H1 (cell line): ENCODE measurements around the gene HNF1B. TPM values are rescaled to one million over a fixed set of nuclear protein-coding genes. Genes with fewer than 3 reads are reported as not detected.

Source experiments
- CTCF ChIA-PET: fragments of 300-600 bp; sonication (Branson Sonifier 250); formaldehyde crosslinking; loops from one replicate; lab custom pipeline; 2021; ENCODE audit not compliant: partially characterized antibody; lab: Charles Lee
- POLR2A ChIA-PET: fragments of 300-600 bp; sonication (Branson Sonifier 250); formaldehyde crosslinking; loops from one replicate; lab custom pipeline; 2021; ENCODE audit warnings: inconsistent platforms; ENCODE audit not compliant: partially characterized antibody; lab: Charles Lee
- DNase-seq, 2 experiments: peaks; one replicate each; pipeline versions ENCODE4 v3.0.0 to v3.0.0-alpha.2; 2010 to 2022; ENCODE audit warnings: low spot score in 2 of 2, low read depth in 1 of 2, mixed read lengths in 1 of 2
- FAIRE-seq: peaks from 2 replicates; lab custom pipeline; 2011; peaks lifted over from hg19 to GRCh38; lab: Jason Lieb, UNC
- H2AFZ ChIP-seq: 2 replicates; pipeline ENCODE4 v1.8.1; 2012; ENCODE audit warnings: low read length, inconsistent platforms
- H2AK5ac ChIP-seq: 2 replicates; pipeline ENCODE4 v1.6.1; 2013; ENCODE audit warnings: low read depth, low read length
- H2BK120ac ChIP-seq: replicated peaks from 2 replicates; pipeline ENCODE3; 2013; ENCODE audit warnings: low read depth, low read length, inconsistent platforms
- H2BK12ac ChIP-seq: 2 replicates; pipeline ENCODE4 v1.6.1; 2013; ENCODE audit warnings: low read depth, low read length
- H2BK15ac ChIP-seq: 2 replicates; pipeline ENCODE4 v1.6.1; 2013; ENCODE audit warnings: low read length
- H2BK20ac ChIP-seq: 2 replicates; pipeline ENCODE4 v1.6.1; 2013; ENCODE audit warnings: low read length
- H2BK5ac ChIP-seq: 2 replicates; pipeline ENCODE4 v1.6.1; 2013; ENCODE audit warnings: low read depth, low read length
- H3K14ac ChIP-seq: 2 replicates; pipeline ENCODE4 v1.6.1; 2013; ENCODE audit warnings: inconsistent platforms; ENCODE audit not compliant: insufficient read length
- H3K18ac ChIP-seq: 2 replicates; pipeline ENCODE4 v1.6.1; 2013; ENCODE audit warnings: low read length; ENCODE audit errors: extremely low read depth
- H3K23ac ChIP-seq: 2 replicates; pipeline ENCODE4 v1.6.1; 2013; ENCODE audit warnings: inconsistent platforms; ENCODE audit not compliant: insufficient read length
- H3K23me2 ChIP-seq: 2 replicates; pipeline ENCODE4 v1.6.1; 2013; ENCODE audit warnings: low read depth, low read length
- H3K27ac ChIP-seq: 2 replicates; pipeline ENCODE4 v1.6.1; 2011; ENCODE audit warnings: low read depth, low read length, inconsistent platforms
- H3K27me3 ChIP-seq, 4 experiments: replicated peaks in 1 of 4; 1 replicate in 1 of 4; 2 replicates in 3 of 4; pipeline versions ENCODE4 v1.6.1 to v1.8.1; 2011 to 2013; ENCODE audit warnings: low read length in 3 of 4, mild to moderate bottlenecking in 3 of 4, inconsistent platforms in 2 of 4, mixed read lengths in 2 of 4, moderate library complexity in 1 of 4; ENCODE audit not compliant: control insufficient read depth in 3 of 4, insufficient read depth in 3 of 4; ENCODE audit errors: extremely low read depth in 1 of 4
- H3K36me3 ChIP-seq, 4 experiments: 2 replicates each; pipeline versions ENCODE4 v1.6.1 to v1.8.1; 2011 to 2013; ENCODE audit warnings: mild to moderate bottlenecking in 4 of 4, low read length in 3 of 4, moderate library complexity in 2 of 4, control low read depth in 1 of 4, inconsistent platforms in 1 of 4; ENCODE audit not compliant: insufficient read depth in 4 of 4, control insufficient read depth in 2 of 4
- H3K4ac ChIP-seq: replicated peaks from 2 replicates; pipeline ENCODE3; 2013; ENCODE audit warnings: low read length, low read depth, mixed read lengths, inconsistent platforms; ENCODE audit not compliant: insufficient read length
- H3K4me1 ChIP-seq, 4 experiments: replicated peaks in 1 of 4; 1 replicate in 1 of 4; 2 replicates in 3 of 4; pipeline versions ENCODE4 v1.6.1 to v1.8.1; 2011 to 2013; ENCODE audit warnings: low read length in 3 of 4, inconsistent platforms in 2 of 4, mixed read lengths in 1 of 4; ENCODE audit not compliant: insufficient read depth in 4 of 4, control insufficient read depth in 3 of 4
- H3K4me2 ChIP-seq, 2 experiments: 2 replicates each; pipeline versions ENCODE4 v1.6.1 to v1.8.1; 2011 to 2013; ENCODE audit warnings: low read depth in 2 of 2, low read length in 2 of 2, control low read depth in 1 of 2, inconsistent platforms in 1 of 2, mild to moderate bottlenecking in 1 of 2; ENCODE audit not compliant: insufficient read depth in 1 of 2
- H3K4me3 ChIP-seq, 4 experiments: fragments of 200-600, 300-600 bp in 1 of 4; sonication (generic), shearing (Covaris generic), sonication (Bioruptor Twin) in 1 of 4; 2 replicates each; pipeline versions ENCODE4 v1.5.1 to v1.8.1; 2011 to 2016; ENCODE audit warnings: low read length in 4 of 4, low read depth in 3 of 4, control low read depth in 2 of 4, inconsistent platforms in 2 of 4, mild to moderate bottlenecking in 2 of 4, mixed read lengths in 1 of 4, moderate library complexity in 1 of 4; ENCODE audit not compliant: insufficient read depth in 2 of 4; ENCODE audit errors: extremely low read depth in 1 of 4
- H3K56ac ChIP-seq: replicated peaks from 2 replicates; pipeline ENCODE3; 2013; ENCODE audit warnings: low read depth, mild to moderate bottlenecking, mixed read lengths, low read length, inconsistent platforms; ENCODE audit not compliant: insufficient read length
- H3K79me1 ChIP-seq: 2 replicates; pipeline ENCODE4 v1.6.1; 2013; ENCODE audit warnings: low read depth, low read length, control low read depth
- H3K79me2 ChIP-seq, 2 experiments: 2 replicates each; pipeline versions ENCODE4 v1.6.1 to v1.8.1; 2012 to 2013; ENCODE audit warnings: low read length in 2 of 2, mild to moderate bottlenecking in 2 of 2, inconsistent platforms in 1 of 2; ENCODE audit not compliant: insufficient read depth in 2 of 2, control insufficient read depth in 1 of 2
- H3K9ac ChIP-seq, 4 experiments: replicated peaks in 1 of 4; 1 replicate in 1 of 4; 2 replicates in 3 of 4; pipeline versions ENCODE4 v1.6.1 to v1.8.1; 2011 to 2013; ENCODE audit warnings: low read depth in 3 of 4, low read length in 3 of 4, control low read depth in 2 of 4, mild to moderate bottlenecking in 2 of 4, moderate library complexity in 2 of 4, inconsistent platforms in 1 of 4; ENCODE audit errors: extremely low read depth in 1 of 4
- H3K9me3 ChIP-seq, 2 experiments: 2 replicates each; pipeline versions ENCODE4 v1.6.1 to v1.8.1; 2012 to 2013; ENCODE audit warnings: mild to moderate bottlenecking in 2 of 2, moderate library complexity in 2 of 2, control low read depth in 1 of 2, inconsistent platforms in 1 of 2, low read depth in 1 of 2, low read length in 1 of 2, mixed read lengths in 1 of 2; ENCODE audit not compliant: insufficient read depth in 2 of 2
- H4K20me1 ChIP-seq, 2 experiments: replicated peaks in 1 of 2; 2 replicates each; pipeline versions ENCODE3 to v1.8.1; 2011 to 2013; ENCODE audit warnings: inconsistent platforms in 2 of 2, low read length in 2 of 2, mild to moderate bottlenecking in 1 of 2; ENCODE audit not compliant: insufficient read depth in 2 of 2, control insufficient read depth in 1 of 2
- H4K5ac ChIP-seq: 2 replicates; pipeline ENCODE4 v1.6.1; 2013; ENCODE audit warnings: low read length, low read depth, mixed read lengths, inconsistent platforms; ENCODE audit not compliant: insufficient read length
- H4K8ac ChIP-seq: 2 replicates; pipeline ENCODE4 v1.8.0; 2013; ENCODE audit warnings: mild to moderate bottlenecking, moderate library complexity, low read length, inconsistent platforms; ENCODE audit not compliant: insufficient read depth; ENCODE audit errors: extremely low read depth
- H4K91ac ChIP-seq: replicated peaks from 2 replicates; pipeline ENCODE3; 2013; ENCODE audit warnings: low read length, mixed read lengths, inconsistent platforms; ENCODE audit not compliant: insufficient read length
- ASH2L ChIP-seq: fragments of 200-600, 300-600 bp; sonication (generic); IDR thresholded peaks from one replicate; pipeline ENCODE4 v1.7.1; 2017; ENCODE audit warnings: low read length
- RAD21 ChIP-seq, 2 experiments: IDR thresholded peaks in 1 of 2; conservative IDR thresholded peaks in 1 of 2; 2 replicates each; pipeline ENCODE4 v1.6.1; 2011; ENCODE audit warnings: low read depth in 2 of 2, low read length in 2 of 2, improper control_type of control experiment in 1 of 2, inconsistent platforms in 1 of 2, mild to moderate bottlenecking in 1 of 2, moderate library complexity in 1 of 2
- RNF2 ChIP-seq: fragments of 200-900, 300-1000 bp; sonication (generic); IDR thresholded peaks from 2 replicates; pipeline ENCODE4 v1.7.1; 2016; ENCODE audit warnings: borderline replicate concordance, low read depth, mild to moderate bottlenecking, antibody characterized with exemption, low read length; ENCODE audit not compliant: poor library complexity, severe bottlenecking; ENCODE audit errors: missing control alignments
- SP4 ChIP-seq: IDR thresholded peaks from 2 replicates; pipeline ENCODE4 v1.6.1; 2012; ENCODE audit warnings: low read length, inconsistent platforms
- WGBS, 2 experiments: shearing (Covaris generic) in 1 of 2; methylation state at CpG; one replicate each; pipeline versions ENCODE4 v1.1.6 to v1.1.7; 2013 to 2015; ENCODE audit warnings: low lambda C conversion rate in 2 of 2, mixed read lengths in 2 of 2, inconsistent platforms in 1 of 2, low coverage in 1 of 2, missing lambda C conversion rate in 1 of 2; ENCODE audit not compliant: insufficient replicate concordance in 2 of 2, insufficient coverage in 1 of 2, insufficient read length in 1 of 2; ENCODE audit errors: extremely low coverage in 1 of 2, missing lambda C conversion rate in 1 of 2; 5-methylcytosine and 5-hydroxymethylcytosine counted together
- polyA plus RNA-seq, 7 experiments: library from polyadenylated mRNA; depleted of rRNA in 3 of 7; stranded (reverse) in 5 of 7; unstranded in 2 of 7; fragments of >200 nt in 5 of 7; fragments of 200-250 nt in 2 of 7; gene quantifications; 1 replicate in 5 of 7; 2 replicates in 1 of 7; 4 replicates in 1 of 7; pipeline versions ENCODE4 v1.2.1 to v1.2.3, GENCODE V29; 2011 to 2013; ENCODE audit warnings: missing spikeins in 2 of 7, mixed read lengths in 2 of 7
- total RNA-seq: library from RNA; stranded (reverse); fragmentation: NEBNext Ultra II Directional; extraction: Animal tissue kit (Norgen Biotek cat#: 25700); gene quantifications from 2 replicates; pipeline ENCODE4 v1.2.1, GENCODE V29; 2021
- TF ChIP-seq, protein P1 (sequence below), 3 experiments: IDR thresholded peaks; 1 replicate in 2 of 3; 2 replicates in 1 of 3; pipeline versions ENCODE4 v1.5.1 to v1.6.1; 2011; ENCODE audit warnings: low read length in 3 of 3, mild to moderate bottlenecking in 3 of 3, inconsistent platforms in 2 of 3, low read depth in 1 of 3, moderate library complexity in 1 of 3; ENCODE audit not compliant: insufficient read depth in 1 of 3; ENCODE audit errors: control extremely low read depth in 1 of 3

The HNF1B gene
- total and polyA plus RNA-seq, 2 of the 8 experiments (the other 6 are each of a cell fraction or from before 2014, with no cell fraction given): 0.13 to 0.30 TPM

DNA sequence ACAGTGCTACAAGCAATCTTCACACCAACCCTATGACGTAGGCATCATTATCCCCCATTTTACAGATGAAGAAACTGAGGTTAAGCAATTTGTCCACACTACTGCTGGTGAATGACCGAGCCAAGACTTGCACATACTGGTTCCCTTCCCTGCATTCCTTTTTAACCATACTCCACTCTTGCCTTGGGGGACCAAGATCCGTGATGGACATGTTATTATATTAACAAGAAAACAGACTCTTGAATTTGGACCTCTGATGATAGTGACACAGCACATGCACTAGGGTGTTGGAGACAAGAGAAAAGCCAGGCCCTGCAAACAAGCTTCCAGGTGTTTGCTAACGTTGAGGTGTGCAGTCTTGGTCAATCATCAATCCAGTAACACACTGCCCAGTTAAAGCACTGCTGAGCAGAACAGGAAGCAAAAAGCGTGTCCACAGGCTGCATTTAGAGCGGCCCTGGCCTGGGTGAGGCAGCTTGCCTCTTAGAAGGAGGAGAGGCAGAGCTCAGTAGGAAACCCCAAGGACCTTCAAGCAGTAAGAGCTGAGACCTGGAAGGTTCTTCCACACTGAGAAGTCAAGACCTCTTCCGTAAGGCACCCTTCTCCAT is 36.7 kb downstream of the HNF1B start:
- Histone ChIP-seq H3K14ac (no peak overlapping the region), H2AK5ac (no peak overlapping the region), H2BK120ac (no peak overlapping the region), H3K4me2 (no peak overlapping the region), H4K20me1 (no peaks in the 10 kb centered on the region), H3K36me3 (no peaks in the 10 kb centered on the region), H3K23ac (no peak overlapping the region), H4K5ac (no peak overlapping the region), H4K8ac (no peak overlapping the region), H2AFZ (no peak overlapping the region), H3K4me3 (no peak overlapping the region), H3K23me2 (no peaks in the 10 kb centered on the region), H4K91ac (no peak overlapping the region), H3K4me1 (peaks cover 2 to 5% (median 2%) of the 10 kb centered on the region in 4 experiments; a peak in 5 of 7 replicates), H3K27ac (no peak overlapping the region), H3K9ac (no peak overlapping the region), H3K4ac (no peak overlapping the region), H3K56ac (no peak overlapping the region), H3K9me3 (no peaks in the 10 kb centered on the region), H2BK12ac (0 out of 2 replicates have a peak overlapping the region, but pooled peaks have one; percentile 42), H3K27me3 (no peaks in the 10 kb centered on the region; a peak in 1 of 7 replicates), H3K79me1 (no peaks in the 10 kb centered on the region), H3K18ac (no peak overlapping the region), H2BK20ac (no peak overlapping the region), H3K79me2 (no peaks in the 10 kb centered on the region), H2BK15ac (no peak overlapping the region), H2BK5ac (no peak overlapping the region)
- FAIRE-seq (no peak), DNase-seq (no peak)
- no peak for TF ChIP-seq ASH2L
- TF ChIP-seq RAD21 (IDR thresholded peaks at IDR 0.05 in 1 of 2, conservative IDR thresholded peaks at IDR 0.05 in 1 of 2; ENCODE audit: low read depth in 2 of 2, low read length in 2 of 2): no peak
- no peak for TF ChIP-seq SP4
- TF ChIP-seq, protein P1, sequence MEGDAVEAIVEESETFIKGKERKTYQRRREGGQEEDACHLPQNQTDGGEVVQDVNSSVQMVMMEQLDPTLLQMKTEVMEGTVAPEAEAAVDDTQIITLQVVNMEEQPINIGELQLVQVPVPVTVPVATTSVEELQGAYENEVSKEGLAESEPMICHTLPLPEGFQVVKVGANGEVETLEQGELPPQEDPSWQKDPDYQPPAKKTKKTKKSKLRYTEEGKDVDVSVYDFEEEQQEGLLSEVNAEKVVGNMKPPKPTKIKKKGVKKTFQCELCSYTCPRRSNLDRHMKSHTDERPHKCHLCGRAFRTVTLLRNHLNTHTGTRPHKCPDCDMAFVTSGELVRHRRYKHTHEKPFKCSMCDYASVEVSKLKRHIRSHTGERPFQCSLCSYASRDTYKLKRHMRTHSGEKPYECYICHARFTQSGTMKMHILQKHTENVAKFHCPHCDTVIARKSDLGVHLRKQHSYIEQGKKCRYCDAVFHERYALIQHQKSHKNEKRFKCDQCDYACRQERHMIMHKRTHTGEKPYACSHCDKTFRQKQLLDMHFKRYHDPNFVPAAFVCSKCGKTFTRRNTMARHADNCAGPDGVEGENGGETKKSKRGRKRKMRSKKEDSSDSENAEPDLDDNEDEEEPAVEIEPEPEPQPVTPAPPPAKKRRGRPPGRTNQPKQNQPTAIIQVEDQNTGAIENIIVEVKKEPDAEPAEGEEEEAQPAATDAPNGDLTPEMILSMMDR (IDR thresholded peaks at IDR 0.05; ENCODE audit: control extremely low read depth in 1 of 3, insufficient read depth in 1 of 3, low read depth in 1 of 3, low read length in 3 of 3): no peak
- TF ChIP-seq RNF2: no peak
- ChIA-PET CTCF (interaction anchor here (0.6 to 1.8 kb wide), 7 partner anchors 10 to 109 kb away, joined by 3 to 6 read pairs (median 4); no protein-coding TSS in a partner anchor), POLR2A (interaction anchor here (0.6 kb wide), 1 partner anchor 22 kb away, joined by 3 read pairs; no protein-coding TSS in a partner anchor)
- WGBS, 2 experiments: 89% methylated on average over 7 of the region's 7 CpGs; no CpG with 5 or more reads in 1 of the 2 experiments
